SK-N-SH treated with all-trans-retinoic acid at 6 μM for 48 hours (cell line): ENCODE measurements around the gene NKTR.
A peak's percentile ranks its signal among the peaks of the same experiment; 100 is the strongest.
"Not testable (repeated sequence)": the region's sequence is repeated elsewhere in the genome, so short reads cannot be mapped to it uniquely, and the experiment has no call there.

Experiments
- ATAC-seq: fragments of 200-7000 bp; cut with Tn5 transposase; 3 replicates; pipeline ENCODE4 v1.9.1; 2020; ENCODE audit warnings: mild to moderate bottlenecking, moderate library complexity
- ARNTL ChIP-seq: fragments of 450-650 bp; formaldehyde crosslinking; IDR thresholded peaks from 2 replicates; pipeline ENCODE4 v1.5.0; 2020; ENCODE audit warnings: low read depth, mild to moderate bottlenecking, moderate library complexity, borderline replicate concordance
- BACH2 ChIP-seq: fragments of 250-450 bp; sonication (Bioruptor Pico); IDR thresholded peaks from 2 replicates; pipeline ENCODE4 v1.9.0; 2021; ENCODE audit warnings: mild to moderate bottlenecking, borderline replicate concordance
- ESRRG ChIP-seq: fragments of 250-450 bp; sonication (Bioruptor Pico); IDR thresholded peaks from 2 replicates; pipeline ENCODE4 v1.6.1; 2021; ENCODE audit warnings: mild to moderate bottlenecking
- GLIS3 ChIP-seq: fragments of 250-450 bp; sonication (Bioruptor Pico); IDR thresholded peaks from 2 replicates; pipeline ENCODE4 v1.5.0; 2020; ENCODE audit warnings: mild to moderate bottlenecking, moderate library complexity
- ISL1 ChIP-seq: fragments of 250-450 bp; sonication (Bioruptor Pico); IDR thresholded peaks from 2 replicates; pipeline ENCODE4 v2.1.2; 2022; ENCODE audit warnings: mild to moderate bottlenecking, moderate library complexity
- OSR1 ChIP-seq: fragments of 250-450 bp; sonication (Bioruptor Pico); IDR thresholded peaks from 2 replicates; pipeline ENCODE4 v1.8.0; 2022; ENCODE audit warnings: moderate library complexity, mild to moderate bottlenecking, inconsistent platforms
- POU6F1 ChIP-seq: fragments of 250-450 bp; sonication (Bioruptor Pico); IDR thresholded peaks from 2 replicates; pipeline ENCODE4 v1.8.0; 2021; ENCODE audit warnings: low read depth, mild to moderate bottlenecking, moderate library complexity, borderline replicate concordance
- PPARA ChIP-seq: fragments of 250-450 bp; sonication (Bioruptor Pico); IDR thresholded peaks from 2 replicates; pipeline ENCODE4 v1.5.0; 2020; ENCODE audit warnings: mild to moderate bottlenecking, borderline replicate concordance
- RARB ChIP-seq: fragments of 250-450 bp; sonication (Bioruptor Pico); IDR thresholded peaks from 2 replicates; pipeline ENCODE4 v1.8.0; 2021; ENCODE audit warnings: mild to moderate bottlenecking, moderate library complexity
- SNAI2 ChIP-seq: fragments of 250-450 bp; sonication (Bioruptor Pico); IDR thresholded peaks from 2 replicates; pipeline ENCODE4 v1.5.0; 2020; ENCODE audit warnings: mild to moderate bottlenecking, moderate library complexity
- TCF4 ChIP-seq: fragments of 250-450 bp; sonication (Bioruptor Pico); IDR thresholded peaks from 2 replicates; pipeline ENCODE4 v1.8.0; 2021; ENCODE audit warnings: mild to moderate bottlenecking, moderate library complexity, borderline replicate concordance
- TOX ChIP-seq: fragments of 250-450 bp; sonication (Bioruptor Pico); IDR thresholded peaks from 2 replicates; pipeline ENCODE4 v1.8.0; 2021; ENCODE audit warnings: mild to moderate bottlenecking, moderate library complexity, borderline replicate concordance
- ZC3H10 ChIP-seq: fragments of 250-450 bp; sonication (Bioruptor Pico); IDR thresholded peaks from 2 replicates; pipeline ENCODE4 v1.5.1; 2021; ENCODE audit warnings: mild to moderate bottlenecking, moderate library complexity
- ZFP30 ChIP-seq: fragments of 450-650 bp; formaldehyde crosslinking; IDR thresholded peaks from 2 replicates; pipeline ENCODE4 v1.5.0; 2022; ENCODE audit warnings: mild to moderate bottlenecking, moderate library complexity
- ZNF565 ChIP-seq: fragments of 450-650 bp; formaldehyde crosslinking; conservative IDR thresholded peaks from 2 replicates; pipeline ENCODE4 v1.5.0; 2020; ENCODE audit warnings: low read depth, mild to moderate bottlenecking, moderate library complexity
- ZNF70 ChIP-seq: fragments of 450-650 bp; formaldehyde crosslinking; IDR thresholded peaks from 2 replicates; pipeline ENCODE4 v1.5.0; 2020; ENCODE audit warnings: mild to moderate bottlenecking, moderate library complexity
- ZNF8 ChIP-seq: fragments of 450-650 bp; formaldehyde crosslinking; IDR thresholded peaks from 2 replicates; pipeline ENCODE4 v1.5.0; 2020; ENCODE audit warnings: mild to moderate bottlenecking, moderate library complexity
- TF ChIP-seq, protein P1 (sequence below): fragments of 250-450 bp; sonication (Bioruptor Pico); IDR thresholded peaks from 2 replicates; pipeline ENCODE4 v1.8.0; 2020; ENCODE audit warnings: mild to moderate bottlenecking, moderate library complexity, borderline replicate concordance
- TF ChIP-seq, protein P2 (sequence below): fragments of 250-450 bp; sonication (Bioruptor Pico); IDR thresholded peaks from 2 replicates; pipeline ENCODE4 v1.5.1; 2021; ENCODE audit warnings: mild to moderate bottlenecking, moderate library complexity
- TF ChIP-seq, protein P3 (sequence below): fragments of 250-450 bp; sonication (Bioruptor Pico); IDR thresholded peaks from 2 replicates; pipeline ENCODE4 v1.5.0; 2020; ENCODE audit warnings: mild to moderate bottlenecking, moderate library complexity

Gene NKTR

GRCh38 chr3:42600111-42600957 lies at the start of gene NKTR:
TSS of gene NKTR (plus strand) at chr3:42600686. CDS start at chr3:42601007, 321 bp downstream.
- TF ChIP-seq ESRRG: no peak
- TF ChIP-seq, protein P1, sequence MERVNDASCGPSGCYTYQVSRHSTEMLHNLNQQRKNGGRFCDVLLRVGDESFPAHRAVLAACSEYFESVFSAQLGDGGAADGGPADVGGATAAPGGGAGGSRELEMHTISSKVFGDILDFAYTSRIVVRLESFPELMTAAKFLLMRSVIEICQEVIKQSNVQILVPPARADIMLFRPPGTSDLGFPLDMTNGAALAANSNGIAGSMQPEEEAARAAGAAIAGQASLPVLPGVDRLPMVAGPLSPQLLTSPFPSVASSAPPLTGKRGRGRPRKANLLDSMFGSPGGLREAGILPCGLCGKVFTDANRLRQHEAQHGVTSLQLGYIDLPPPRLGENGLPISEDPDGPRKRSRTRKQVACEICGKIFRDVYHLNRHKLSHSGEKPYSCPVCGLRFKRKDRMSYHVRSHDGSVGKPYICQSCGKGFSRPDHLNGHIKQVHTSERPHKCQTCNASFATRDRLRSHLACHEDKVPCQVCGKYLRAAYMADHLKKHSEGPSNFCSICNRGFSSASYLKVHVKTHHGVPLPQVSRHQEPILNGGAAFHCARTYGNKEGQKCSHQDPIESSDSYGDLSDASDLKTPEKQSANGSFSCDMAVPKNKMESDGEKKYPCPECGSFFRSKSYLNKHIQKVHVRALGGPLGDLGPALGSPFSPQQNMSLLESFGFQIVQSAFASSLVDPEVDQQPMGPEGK (CRISPR knock-in tag): peak; percentile 88; the same call in 1 of the 2 replicates
- ATAC-seq: peak; percentile 92

DNA sequence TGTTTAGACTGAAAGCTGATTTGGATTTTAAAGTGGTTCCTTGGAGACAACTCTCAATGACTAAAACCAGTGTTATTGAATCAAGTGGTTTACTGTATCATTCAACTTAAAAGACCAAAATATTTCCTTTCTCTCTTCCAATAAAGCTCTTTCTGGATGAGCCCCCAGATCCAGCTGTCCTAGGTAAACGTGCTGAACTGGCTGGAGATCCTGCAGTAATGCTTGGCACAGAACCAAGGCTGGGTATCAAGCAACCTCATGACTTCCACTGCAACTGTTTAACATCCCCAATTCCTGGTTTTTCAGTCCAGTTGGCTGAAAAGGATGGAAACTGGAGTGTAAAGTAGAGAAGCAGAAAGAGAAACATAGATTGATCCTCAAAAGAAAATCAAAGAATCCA lies 47.7 kb upstream of the NKTR start:
- ATAC-seq: no peak
- no peak for TF ChIP-seq ZNF565 (CRISPR knock-in tag)
- no peak for TF ChIP-seq OSR1
- TF ChIP-seq PPARA (CRISPR knock-in tag): no peak
- TF ChIP-seq ZNF8: no peak
- no peak for TF ChIP-seq GLIS3 (CRISPR knock-in tag)
- TF ChIP-seq BACH2: no peak
- no peak for TF ChIP-seq ESRRG
- no peak for TF ChIP-seq TCF4
- TF ChIP-seq, protein P1 (CRISPR knock-in tag): no peak
- no peak for TF ChIP-seq RARB
- TF ChIP-seq, protein P2, sequence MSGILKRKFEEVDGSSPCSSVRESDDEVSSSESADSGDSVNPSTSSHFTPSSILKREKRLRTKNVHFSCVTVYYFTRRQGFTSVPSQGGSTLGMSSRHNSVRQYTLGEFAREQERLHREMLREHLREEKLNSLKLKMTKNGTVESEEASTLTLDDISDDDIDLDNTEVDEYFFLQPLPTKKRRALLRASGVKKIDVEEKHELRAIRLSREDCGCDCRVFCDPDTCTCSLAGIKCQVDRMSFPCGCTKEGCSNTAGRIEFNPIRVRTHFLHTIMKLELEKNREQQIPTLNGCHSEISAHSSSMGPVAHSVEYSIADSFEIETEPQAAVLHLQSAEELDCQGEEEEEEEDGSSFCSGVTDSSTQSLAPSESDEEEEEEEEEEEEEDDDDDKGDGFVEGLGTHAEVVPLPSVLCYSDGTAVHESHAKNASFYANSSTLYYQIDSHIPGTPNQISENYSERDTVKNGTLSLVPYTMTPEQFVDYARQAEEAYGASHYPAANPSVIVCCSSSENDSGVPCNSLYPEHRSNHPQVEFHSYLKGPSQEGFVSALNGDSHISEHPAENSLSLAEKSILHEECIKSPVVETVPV (CRISPR knock-in tag): no peak
- no peak for TF ChIP-seq ARNTL (CRISPR knock-in tag)
- TF ChIP-seq ZNF70 (CRISPR knock-in tag): no peak
- no peak for TF ChIP-seq POU6F1 (CRISPR knock-in tag)

- no peak for ATAC-seq
- no peak for TF ChIP-seq ZNF565 (CRISPR knock-in tag)
- TF ChIP-seq ESRRG: no peak
- TF ChIP-seq ZNF8: no peak
- TF ChIP-seq TCF4: no peak
- TF ChIP-seq TOX (CRISPR knock-in tag): no peak
- TF ChIP-seq, protein P1 (CRISPR knock-in tag): no peak
- TF ChIP-seq ZC3H10: no peak
- TF ChIP-seq, all 23 proteins: peak for 0
Measured at GRCh38 chr3:42556089-42556632, 44.3 kb upstream of the NKTR start.

DNA sequence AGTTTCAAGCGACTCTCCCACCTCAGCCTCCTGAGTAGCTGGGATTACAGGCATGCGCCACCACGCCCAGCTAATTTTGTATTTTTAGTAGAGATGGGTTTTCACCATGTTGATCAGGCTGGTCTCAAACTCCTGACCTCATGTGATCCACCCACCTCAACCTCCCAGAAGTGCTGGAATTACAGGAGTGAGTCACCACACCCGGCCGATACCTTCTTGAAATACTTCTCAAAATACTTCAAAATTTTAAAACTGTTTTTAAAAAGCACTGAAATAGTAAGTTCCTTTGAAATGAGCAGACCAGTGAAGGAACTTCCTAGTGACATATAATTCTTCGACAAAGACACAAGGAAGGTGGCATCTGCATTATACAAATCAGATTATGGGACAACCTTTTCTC lies 43.7 kb upstream of the NKTR start:
- not testable (repeated sequence) for ATAC-seq

DNA sequence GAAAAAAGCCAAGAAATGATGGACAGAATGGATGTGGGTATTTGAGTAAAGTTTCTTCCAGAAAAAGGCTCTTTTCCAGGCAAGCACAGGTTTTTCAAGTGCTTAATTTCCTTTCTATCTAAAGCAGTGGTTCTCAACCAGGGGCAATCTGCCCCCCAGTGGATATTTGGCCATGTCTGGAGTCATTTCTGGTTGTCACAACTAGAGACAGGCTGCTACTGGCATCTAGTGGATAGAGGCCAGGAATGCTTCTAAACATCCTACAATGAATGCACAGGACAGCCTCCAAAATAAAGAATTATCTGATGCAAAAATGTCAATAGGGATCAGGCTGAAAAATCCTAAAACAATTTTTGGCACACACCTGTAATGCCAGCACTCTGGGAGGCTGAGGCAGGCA lies 42.6 kb upstream of the NKTR start:
- ATAC-seq: peak; percentile 36; the same call in 1 of the 3 replicates
- no peak for TF ChIP-seq ESRRG
- no peak for TF ChIP-seq ZFP30
- no peak for TF ChIP-seq ZC3H10
- no peak for TF ChIP-seq ZNF8
- no peak for TF ChIP-seq SNAI2 (CRISPR knock-in tag)
- no peak for TF ChIP-seq ZNF565 (CRISPR knock-in tag)
- no peak for TF ChIP-seq ISL1
- TF ChIP-seq TCF4: no peak
- no peak for TF ChIP-seq ARNTL (CRISPR knock-in tag)
- TF ChIP-seq, protein P3, sequence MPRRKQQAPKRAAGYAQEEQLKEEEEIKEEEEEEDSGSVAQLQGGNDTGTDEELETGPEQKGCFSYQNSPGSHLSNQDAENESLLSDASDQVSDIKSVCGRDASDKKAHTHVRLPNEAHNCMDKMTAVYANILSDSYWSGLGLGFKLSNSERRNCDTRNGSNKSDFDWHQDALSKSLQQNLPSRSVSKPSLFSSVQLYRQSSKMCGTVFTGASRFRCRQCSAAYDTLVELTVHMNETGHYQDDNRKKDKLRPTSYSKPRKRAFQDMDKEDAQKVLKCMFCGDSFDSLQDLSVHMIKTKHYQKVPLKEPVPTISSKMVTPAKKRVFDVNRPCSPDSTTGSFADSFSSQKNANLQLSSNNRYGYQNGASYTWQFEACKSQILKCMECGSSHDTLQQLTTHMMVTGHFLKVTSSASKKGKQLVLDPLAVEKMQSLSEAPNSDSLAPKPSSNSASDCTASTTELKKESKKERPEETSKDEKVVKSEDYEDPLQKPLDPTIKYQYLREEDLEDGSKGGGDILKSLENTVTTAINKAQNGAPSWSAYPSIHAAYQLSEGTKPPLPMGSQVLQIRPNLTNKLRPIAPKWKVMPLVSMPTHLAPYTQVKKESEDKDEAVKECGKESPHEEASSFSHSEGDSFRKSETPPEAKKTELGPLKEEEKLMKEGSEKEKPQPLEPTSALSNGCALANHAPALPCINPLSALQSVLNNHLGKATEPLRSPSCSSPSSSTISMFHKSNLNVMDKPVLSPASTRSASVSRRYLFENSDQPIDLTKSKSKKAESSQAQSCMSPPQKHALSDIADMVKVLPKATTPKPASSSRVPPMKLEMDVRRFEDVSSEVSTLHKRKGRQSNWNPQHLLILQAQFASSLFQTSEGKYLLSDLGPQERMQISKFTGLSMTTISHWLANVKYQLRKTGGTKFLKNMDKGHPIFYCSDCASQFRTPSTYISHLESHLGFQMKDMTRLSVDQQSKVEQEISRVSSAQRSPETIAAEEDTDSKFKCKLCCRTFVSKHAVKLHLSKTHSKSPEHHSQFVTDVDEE (CRISPR knock-in tag): no peak
- no peak for TF ChIP-seq PPARA (CRISPR knock-in tag)
- no peak for TF ChIP-seq GLIS3 (CRISPR knock-in tag)
- no peak for TF ChIP-seq BACH2
- TF ChIP-seq ZNF70 (CRISPR knock-in tag): no peak
